Kidney (tissue), 14 donors: ENCODE data around the gene RECQL5. TPM values are rescaled to one million over a fixed set of nuclear protein-coding genes. Genes with fewer than 3 reads are reported as not detected.

Experiments used
- DNase-seq, 5 donors: peaks; one replicate each; pipeline ENCODE4 v3.0.0-alpha.2; 2013 to 2020
- FAIRE-seq: peaks from 2 replicates; lab custom pipeline; 2012; peaks lifted over from hg19 to GRCh38; lab: Jason Lieb, UNC
- H3K27ac ChIP-seq, 2 donors: one replicate each; pipeline ENCODE4 v1.7.0; 2013; ENCODE audit warnings: low read depth in 2 of 2, low read length in 2 of 2, inconsistent platforms in 1 of 2
- H3K27me3 ChIP-seq: one replicate; pipeline ENCODE4 v1.7.1; 2013; ENCODE audit warnings: low read length, inconsistent platforms; ENCODE audit not compliant: control insufficient read depth, insufficient read depth
- H3K36me3 ChIP-seq, 3 donors: one replicate each; pipeline versions ENCODE4 v1.7.0 to v1.7.1; 2013; ENCODE audit warnings: low read length in 3 of 3, control low read depth in 1 of 3, inconsistent platforms in 1 of 3; ENCODE audit not compliant: insufficient read depth in 3 of 3, control insufficient read depth in 2 of 3
- H3K4me1 ChIP-seq, 3 donors: one replicate each; pipeline versions ENCODE4 v1.7.0 to v1.7.1; 2013; ENCODE audit warnings: low read length in 3 of 3, inconsistent platforms in 1 of 3, low read depth in 1 of 3; ENCODE audit not compliant: control insufficient read depth in 2 of 3, insufficient read depth in 2 of 3
- H3K4me3 ChIP-seq, 3 donors: one replicate each; pipeline versions ENCODE4 v1.7.0 to v1.8.1; 2013; ENCODE audit warnings: low read length in 3 of 3, control low read depth in 1 of 3, inconsistent platforms in 1 of 3
- H3K9ac ChIP-seq, 3 donors: one replicate each; pipeline versions ENCODE4 v1.7.0 to v1.7.1; 2013; ENCODE audit warnings: low read length in 3 of 3, control low read depth in 1 of 3, inconsistent platforms in 1 of 3
- H3K9me3 ChIP-seq, 3 donors: one replicate each; pipeline versions ENCODE4 v1.7.0 to v1.7.1; 2013; ENCODE audit warnings: low read length in 3 of 3, control low read depth in 1 of 3, inconsistent platforms in 1 of 3; ENCODE audit not compliant: control insufficient read depth in 2 of 3, insufficient read depth in 1 of 3
- CTCF ChIP-seq: IDR thresholded peaks from 3 replicates; pipeline ENCODE4 v1.5.1; 2012; ENCODE audit warnings: mild to moderate bottlenecking, moderate library complexity, borderline replicate concordance; ENCODE audit not compliant: insufficient read depth; ENCODE audit errors: extremely low read depth
- intact Hi-C: fragments of 100-400 bp; cut with DNase I; formaldehyde crosslinking; loops from one replicate; pipeline ENCODE4 v1.11.1; 2022
- polyA plus RNA-seq: library from polyadenylated mRNA; stranded (reverse); fragments of 350-450 nt; fragmentation: Illumina TruSeq; extraction: RNeasy Lipid Tissue Mini Kit (QIAGEN cat#74804); gene quantifications from one replicate; pipeline ENCODE4 v1.2.3, GENCODE V29; 2014; ENCODE audit warnings: low read depth, low replicate concordance; ENCODE audit not compliant: insufficient read depth
- total RNA-seq: library from RNA; stranded (reverse); fragmentation: NEBNext Ultra II Directional; extraction: Animal tissue kit (Norgen Biotek cat#: 25700); gene quantifications from one replicate; pipeline ENCODE4 v1.2.1, GENCODE V29; 2021
- donor health status: control.
- donor health status: control.
- donor health status: control.
- donor health status: control.
- donor health status: control.
- donor health status: DM: yes; HTN: yes; CAD: no.
- donor health status: Normal renal cell carcinoma (clear cell type).

Gene RECQL5
- total and polyA plus RNA-seq, 2 donors from 2014 or later: 40.0 to 51.6 TPM

- Histone ChIP-seq H3K9ac (no peak overlapping the region), H3K27me3 (no peaks in the 10 kb centered on the region), H3K9me3 (no peaks in the 10 kb centered on the region), H3K4me3 (no peak overlapping the region), H3K36me3 (peaks cover 0 to 39% (median 13%) of the 10 kb centered on the region in 3 donors), H3K4me1 (no peaks in the 10 kb centered on the region), H3K27ac (no peak overlapping the region)
- intact Hi-C loops: no loop called here
- DNase-seq: peak in 3 of 5 donors; percentile 31 to 70 (median 59)
- no peak for FAIRE-seq
- no peak for TF ChIP-seq CTCF
Measured at GRCh38 chr17:75619506-75620431, 47.2 kb downstream of the RECQL5 start.

- Histone ChIP-seq H3K9ac (no peak overlapping the region), H3K27me3 (no peaks in the 10 kb centered on the region), H3K9me3 (no peaks in the 10 kb centered on the region), H3K27ac (no peak overlapping the region), H3K4me3 (no peak overlapping the region), H3K4me1 (peaks cover 0 to 2% (median 0%) of the 10 kb centered on the region in 3 donors), H3K36me3 (peaks cover 0 to 39% (median 13%) of the 10 kb centered on the region in 3 donors)
- intact Hi-C loops: no loop called here
- FAIRE-seq (no peak), DNase-seq (no peak)
- no peak for TF ChIP-seq CTCF
Measured at GRCh38 chr17:75617675-75618074, 49.3 kb downstream of the RECQL5 start.

GRCh38 chr17:75617218-75617617, 49.7 kb downstream of the RECQL5 start:
- intact Hi-C loops: no loop called here
- peaks cover 0 to 39% (median 10%) of the 10 kb centered on the region in 3 donors for H3K36me3 ChIP-seq
- no peaks in the 10 kb centered on the region for H3K9me3 ChIP-seq
- FAIRE-seq (no peak), DNase-seq (no peak)
- H3K27me3 ChIP-seq: no peaks in the 10 kb centered on the region
- no peak overlapping the region for H3K27ac ChIP-seq
- no peak overlapping the region for H3K4me3 ChIP-seq
- no peak for TF ChIP-seq CTCF
- H3K4me1 ChIP-seq: peaks cover 0 to 2% (median 0%) of the 10 kb centered on the region in 3 donors
- no peak overlapping the region for H3K9ac ChIP-seq
